Peyer's patch (tissue), 4 donors: ENCODE measurements around the gene GALC.

Source experiments
- CTCF ChIP-seq, 6 experiments: fragments of 450-650 bp in 4 of 6; fragments of 200-600 bp in 2 of 6; sonication (generic) in 1 of 6; IDR thresholded peaks; one replicate each; pipeline ENCODE4 v1.5.1; 2017 to 2019; ENCODE audit warnings: antibody characterized with exemption in 6 of 6, mild to moderate bottlenecking in 3 of 6, moderate library complexity in 1 of 6
- POLR2A ChIP-seq, 2 donors: fragments of 450-650 bp; IDR thresholded peaks; one replicate each; pipeline ENCODE4 v1.5.1; 2017; ENCODE audit warnings: antibody characterized with exemption in 2 of 2, mild to moderate bottlenecking in 2 of 2, moderate library complexity in 2 of 2

GRCh38 chr14:88002421-88003075 is 9.6 kb upstream of the GALC start:
- TF ChIP-seq CTCF (IDR thresholded peaks at IDR 0.05): no peak
- no peak for TF ChIP-seq POLR2A (IDR thresholded peaks at IDR 0.05)
